IPS-18a (cell line): ENCODE results near the gene LYZL1.
"Not testable (repeated sequence)": the region's sequence is repeated elsewhere in the genome, so short reads cannot be mapped to it uniquely, and the experiment has no call there.

Experiments
- H3K27ac ChIP-seq: one replicate; pipeline ENCODE4 v1.5.1; 2013; ENCODE audit warnings: low read length
- H3K27me3 ChIP-seq: one replicate; pipeline ENCODE4 v1.6.1; 2013; ENCODE audit warnings: mild to moderate bottlenecking, low read length; ENCODE audit not compliant: control insufficient read depth, insufficient read depth
- H3K36me3 ChIP-seq: one replicate; pipeline ENCODE4 v1.6.1; 2013; ENCODE audit warnings: low read depth, low read length; ENCODE audit not compliant: control insufficient read depth
- H3K4me1 ChIP-seq: one replicate; pipeline ENCODE4 v1.6.1; 2013; ENCODE audit warnings: low read depth, low read length; ENCODE audit not compliant: control insufficient read depth
- H3K4me3 ChIP-seq: one replicate; pipeline ENCODE4 v1.5.1; 2013; ENCODE audit warnings: low read length
- H3K9ac ChIP-seq: one replicate; pipeline ENCODE4 v1.6.1; 2013; ENCODE audit warnings: mild to moderate bottlenecking, low read length, moderate library complexity
- H3K9me3 ChIP-seq: one replicate; pipeline ENCODE4 v1.6.1; 2013; ENCODE audit warnings: low read depth, low read length; ENCODE audit not compliant: control insufficient read depth

Gene LYZL1

DNA sequence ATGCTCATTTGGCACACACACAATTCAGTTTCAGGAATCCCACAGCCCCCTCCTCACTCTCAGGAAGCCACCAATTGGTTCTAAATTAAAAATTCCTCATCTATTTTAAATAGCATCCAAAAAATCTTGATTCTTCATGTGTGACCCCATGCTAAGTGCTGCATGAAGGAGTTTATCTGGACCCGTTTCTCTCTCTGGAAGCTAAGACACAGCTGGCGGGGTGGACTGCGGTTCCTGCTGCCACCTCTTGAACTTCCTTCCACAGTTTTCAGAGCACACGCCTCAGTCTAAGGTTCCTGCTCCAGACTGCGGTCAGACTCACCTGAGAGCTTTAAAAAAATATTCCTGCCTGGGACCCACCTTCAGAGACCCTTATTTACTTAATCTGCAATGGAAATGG, 34.5 kb downstream of the LYZL1 start:
- no peaks in the 10 kb centered on the region for H3K27me3 ChIP-seq
- no peaks in the 10 kb centered on the region for H3K36me3 ChIP-seq
- H3K9me3 ChIP-seq, result no peaks in the 10 kb centered on the region
- H3K4me3 ChIP-seq, result no peak overlapping the region
- H3K27ac ChIP-seq, result no peak overlapping the region
- no peak overlapping the region for H3K9ac ChIP-seq
- H3K4me1 ChIP-seq, result no peaks in the 10 kb centered on the region

DNA sequence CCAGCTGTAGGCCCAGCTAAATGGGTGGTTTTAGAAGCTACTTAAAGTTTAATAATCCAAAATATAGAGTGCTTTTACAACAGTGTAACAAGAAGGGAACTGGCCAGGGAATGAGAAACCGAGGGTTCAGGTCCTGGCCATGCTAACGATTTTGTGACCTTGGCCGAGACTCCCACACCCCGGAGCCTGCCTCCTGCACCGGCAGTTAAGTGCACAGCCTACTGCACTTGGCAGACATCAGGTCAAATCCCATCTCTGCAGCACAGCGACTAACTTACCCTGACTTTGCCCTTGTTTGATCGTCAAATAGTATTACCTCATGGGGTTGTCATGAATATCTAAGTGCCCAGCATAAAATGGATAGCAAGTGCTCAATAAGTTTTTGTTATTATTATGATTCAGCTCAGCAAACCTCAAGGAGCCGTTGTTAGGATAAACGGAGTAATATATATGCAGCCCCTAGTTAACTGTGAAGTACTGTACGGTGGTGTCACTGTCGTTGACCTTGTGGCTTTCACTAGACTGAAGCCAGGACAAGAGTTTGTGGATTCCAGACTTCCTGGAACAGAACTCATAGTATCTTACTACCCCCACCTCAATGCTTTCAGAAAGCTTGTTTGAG, 35.5 kb downstream of the LYZL1 start:
- Histone ChIP-seq H3K4me1 (no peaks in the 10 kb centered on the region), H3K36me3 (no peaks in the 10 kb centered on the region), H3K4me3 (no peak overlapping the region), H3K9ac (no peak overlapping the region), H3K27me3 (no peaks in the 10 kb centered on the region), H3K9me3 (no peaks in the 10 kb centered on the region), H3K27ac (no peak overlapping the region)

DNA sequence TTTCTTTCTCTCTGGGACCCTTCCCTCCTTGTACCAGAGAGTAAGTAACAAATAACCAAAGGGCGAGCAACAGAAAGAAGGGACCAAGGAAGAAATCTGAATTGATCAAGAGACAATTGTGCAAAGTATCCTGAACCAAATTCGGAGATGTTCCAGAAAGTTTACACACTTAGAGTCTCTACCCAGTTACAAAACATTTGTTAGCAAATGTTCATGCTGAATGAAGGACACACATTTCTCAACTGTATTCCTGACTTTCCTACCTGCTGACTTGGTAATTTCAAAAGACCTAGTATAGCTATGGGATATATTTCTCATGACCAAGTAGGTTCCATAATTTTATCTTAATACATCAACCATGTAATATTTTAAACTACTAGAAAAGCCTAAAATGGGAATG, 37.4 kb downstream of the LYZL1 start:
- Histone ChIP-seq H3K27me3 (no peaks in the 10 kb centered on the region), H3K4me3 (no peak overlapping the region), H3K36me3 (no peaks in the 10 kb centered on the region), H3K4me1 (no peaks in the 10 kb centered on the region), H3K9me3 (no peaks in the 10 kb centered on the region), H3K9ac (no peak overlapping the region), H3K27ac (no peak overlapping the region)

DNA sequence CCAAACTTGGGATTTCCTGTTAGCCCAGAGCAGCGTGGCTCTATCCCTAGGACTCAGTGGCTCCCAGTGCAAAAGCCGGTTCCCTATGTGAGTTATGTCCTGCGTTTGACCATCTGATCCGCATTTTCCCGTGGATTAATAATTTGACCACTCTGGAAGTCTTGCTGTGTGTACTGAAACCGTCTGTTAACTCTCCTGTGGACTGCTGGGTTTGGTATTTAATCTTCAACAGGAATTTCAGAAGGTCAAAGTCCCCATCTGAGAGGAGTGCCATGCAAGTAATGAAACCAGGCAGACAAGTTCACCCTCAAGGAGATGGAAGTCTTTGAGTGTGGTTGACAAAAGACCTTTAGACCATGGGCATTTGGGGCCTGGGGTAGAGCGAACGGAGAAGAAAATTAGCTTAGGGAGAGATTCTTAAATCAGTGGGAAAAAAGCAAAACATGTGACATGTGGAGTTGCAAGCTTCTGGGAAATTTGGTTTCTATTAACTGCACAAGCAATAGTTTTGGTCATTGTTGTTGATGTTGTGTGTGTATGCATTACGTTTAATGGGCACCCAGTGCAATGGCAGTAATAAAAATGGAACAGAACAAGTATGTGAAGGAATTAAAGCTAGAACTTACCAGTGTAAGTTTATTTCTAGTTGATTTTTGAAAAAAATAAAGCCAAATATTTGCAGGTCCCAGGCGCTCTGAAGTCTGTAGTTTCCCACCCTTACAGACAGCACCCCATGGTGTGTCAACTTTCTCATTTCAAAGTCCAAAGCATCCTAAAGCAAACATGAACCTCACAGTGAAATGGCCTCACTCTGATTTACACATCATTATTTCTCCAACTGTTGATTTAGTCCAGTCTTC, 38.2 kb downstream of the LYZL1 start:
- no peak overlapping the region for H3K27ac ChIP-seq
- H3K36me3 ChIP-seq, result no peaks in the 10 kb centered on the region
- H3K4me3 ChIP-seq, result no peak overlapping the region
- H3K9me3 ChIP-seq, result no peaks in the 10 kb centered on the region
- no peak overlapping the region for H3K9ac ChIP-seq
- no peaks in the 10 kb centered on the region for H3K27me3 ChIP-seq
- H3K4me1 ChIP-seq, result no peaks in the 10 kb centered on the region

DNA sequence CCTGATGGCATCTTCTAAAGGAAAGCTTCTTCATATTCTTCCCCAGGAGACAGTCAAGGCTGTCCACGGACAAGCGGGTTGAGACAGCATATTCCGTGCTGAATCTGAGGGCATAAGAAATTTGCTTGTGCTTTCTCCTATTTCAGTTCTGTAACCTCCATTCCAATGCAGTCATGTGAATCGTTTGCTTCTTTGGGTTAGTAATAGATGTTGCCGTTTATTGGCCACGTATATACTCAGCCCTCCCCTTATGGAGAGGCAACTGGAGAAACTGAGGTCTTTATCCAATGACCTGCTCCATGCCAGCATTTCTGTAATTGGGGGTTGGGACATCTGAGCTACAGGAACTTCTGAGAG, 38.9 kb downstream of the LYZL1 start:
- H3K9ac ChIP-seq, result no peak overlapping the region
- no peaks in the 10 kb centered on the region for H3K9me3 ChIP-seq
- H3K4me3 ChIP-seq, result no peak overlapping the region
- H3K36me3 ChIP-seq, result no peaks in the 10 kb centered on the region
- H3K27ac ChIP-seq, result no peak overlapping the region
- H3K27me3 ChIP-seq, result no peaks in the 10 kb centered on the region
- H3K4me1 ChIP-seq, result no peaks in the 10 kb centered on the region

DNA sequence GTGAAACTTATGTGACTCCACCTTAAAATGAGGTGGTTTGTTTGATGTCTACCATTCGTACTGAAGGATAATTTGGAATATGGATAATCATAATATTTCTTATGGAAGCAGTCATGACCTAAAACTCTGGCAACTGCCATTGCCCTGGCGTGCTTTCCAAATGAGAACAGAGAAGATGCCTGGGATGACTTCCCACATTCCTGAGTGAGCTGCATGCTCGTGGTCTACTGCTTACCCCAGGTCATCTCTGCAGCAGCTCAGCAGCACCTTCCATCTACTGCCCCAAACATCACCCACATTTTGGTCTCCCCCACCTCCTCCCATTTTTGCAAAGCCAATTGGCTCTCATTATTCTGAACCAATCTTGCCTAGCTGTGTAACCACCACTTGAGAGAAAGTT, 40.1 kb downstream of the LYZL1 start:
- no peaks in the 10 kb centered on the region for H3K9me3 ChIP-seq
- H3K27me3 ChIP-seq, result no peaks in the 10 kb centered on the region
- H3K4me3 ChIP-seq, result no peak overlapping the region
- no peaks in the 10 kb centered on the region for H3K4me1 ChIP-seq
- H3K27ac ChIP-seq, result no peak overlapping the region
- H3K36me3 ChIP-seq, result no peaks in the 10 kb centered on the region
- no peak overlapping the region for H3K9ac ChIP-seq

DNA sequence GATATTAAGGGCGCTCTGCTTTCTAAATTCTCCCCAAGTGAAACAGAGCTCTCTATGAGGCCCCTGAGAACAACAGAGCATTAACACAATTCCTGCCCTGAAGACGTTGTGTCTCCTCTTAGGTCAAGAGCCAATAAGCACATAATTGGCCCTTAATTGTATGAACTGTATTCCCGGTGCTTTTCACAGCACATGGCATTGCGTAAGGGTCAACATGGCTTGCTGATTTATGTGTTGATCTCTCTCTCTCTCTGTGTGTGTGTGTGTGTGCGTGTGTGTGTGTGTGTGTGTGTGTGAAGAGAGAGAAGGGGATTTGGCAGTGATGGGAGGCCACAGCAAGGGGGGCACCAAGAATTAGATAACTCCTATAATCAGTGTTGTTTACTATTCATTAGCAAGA, 40.5 kb downstream of the LYZL1 start:
- no peak overlapping the region for H3K9ac ChIP-seq
- H3K27me3 ChIP-seq, result no peaks in the 10 kb centered on the region

DNA sequence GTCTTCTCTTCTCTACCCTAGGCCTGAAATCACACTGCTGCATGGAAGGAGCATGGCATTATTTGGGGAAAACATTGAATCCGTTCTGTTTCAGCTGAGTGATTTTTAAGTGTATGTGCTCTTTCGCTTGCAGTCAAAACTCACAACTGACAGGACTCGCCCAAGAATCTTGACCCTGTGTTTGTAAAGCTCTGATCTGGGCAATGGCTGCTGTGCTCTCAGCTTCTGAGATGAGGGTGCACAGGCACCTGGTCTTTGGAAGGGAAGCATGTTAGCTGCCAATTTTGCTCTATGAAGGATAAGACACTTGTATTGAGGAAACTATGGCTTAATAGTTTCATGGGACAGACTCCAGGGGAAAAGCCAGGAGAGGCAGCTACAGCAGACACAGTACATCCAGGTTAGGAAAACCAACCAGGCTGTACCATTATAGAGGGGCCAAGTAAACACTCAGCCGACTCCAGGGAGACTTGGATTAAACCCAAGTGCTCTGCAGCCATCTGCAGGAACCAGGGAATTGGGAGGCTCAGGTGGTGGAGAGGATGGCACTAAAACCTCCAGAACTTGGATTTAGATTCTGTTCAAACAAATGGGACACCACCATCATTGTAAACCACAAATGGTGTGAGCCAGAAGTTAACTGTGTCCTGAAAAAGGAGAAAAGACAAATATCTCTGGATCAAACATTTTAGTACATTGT, 43.3 kb downstream of the LYZL1 start:
- no peaks in the 10 kb centered on the region for H3K36me3 ChIP-seq
- no peaks in the 10 kb centered on the region for H3K27me3 ChIP-seq
- H3K9ac ChIP-seq, result no peak overlapping the region
- no peaks in the 10 kb centered on the region for H3K9me3 ChIP-seq
- no peak overlapping the region for H3K4me3 ChIP-seq
- H3K4me1 ChIP-seq, result no peaks in the 10 kb centered on the region
- H3K27ac ChIP-seq, result no peak overlapping the region

More for the DNA sequence above, 40.5 kb downstream of the LYZL1 start:
- H3K4me3 ChIP-seq, result no peak overlapping the region
- H3K36me3 ChIP-seq, result no peaks in the 10 kb centered on the region
- H3K27ac ChIP-seq, result no peak overlapping the region
- no peaks in the 10 kb centered on the region for H3K9me3 ChIP-seq
- no peaks in the 10 kb centered on the region for H3K4me1 ChIP-seq

DNA sequence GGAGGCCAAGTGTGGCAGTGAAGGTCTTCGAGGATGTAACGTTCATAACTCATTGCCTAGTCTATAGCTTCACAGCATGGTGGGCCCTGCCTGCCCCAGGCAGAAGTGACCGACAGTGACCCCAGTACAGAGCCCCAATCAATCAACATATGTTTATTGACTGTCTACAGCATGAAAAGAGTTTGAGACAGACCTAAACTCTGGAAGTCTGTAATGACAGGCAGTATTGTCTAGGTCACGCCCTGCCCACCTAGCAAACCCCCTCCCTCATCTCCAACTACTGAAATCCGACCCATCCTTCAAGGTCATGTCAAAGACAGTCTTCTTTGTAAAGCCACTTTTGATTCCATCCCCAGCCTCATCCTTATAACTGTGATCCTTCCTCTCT, 43.9 kb downstream of the LYZL1 start:
- Histone ChIP-seq H3K9me3 (no peaks in the 10 kb centered on the region), H3K4me1 (no peaks in the 10 kb centered on the region)

DNA sequence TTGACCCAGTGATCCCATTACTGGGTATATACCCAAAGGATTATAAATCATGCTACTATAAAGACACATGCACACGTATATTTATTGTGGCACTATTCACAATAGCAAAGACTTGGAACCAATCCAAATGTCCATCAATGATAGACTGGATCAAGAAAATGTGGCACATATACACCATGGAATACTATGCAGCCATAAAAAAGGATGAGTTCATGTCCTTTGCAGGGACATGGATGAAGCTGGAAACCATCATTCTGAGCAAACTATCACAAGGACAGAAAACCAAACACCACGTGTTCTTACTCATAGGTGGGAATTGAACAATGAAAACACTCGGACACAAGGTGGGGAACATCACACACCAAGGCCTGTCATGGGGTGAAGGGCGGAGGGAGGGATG, 48.7 kb downstream of the LYZL1 start:
- H3K4me3 ChIP-seq, H3K9ac ChIP-seq, H3K27me3 ChIP-seq, H3K4me1 ChIP-seq, H3K36me3 ChIP-seq, H3K9me3 ChIP-seq, H3K27ac ChIP-seq: not testable (repeated sequence)

More for the DNA sequence above, 43.9 kb downstream of the LYZL1 start:
- Histone ChIP-seq H3K9ac (no peak overlapping the region), H3K4me3 (no peak overlapping the region), H3K27me3 (no peaks in the 10 kb centered on the region), H3K27ac (no peak overlapping the region), H3K36me3 (no peaks in the 10 kb centered on the region)

DNA sequence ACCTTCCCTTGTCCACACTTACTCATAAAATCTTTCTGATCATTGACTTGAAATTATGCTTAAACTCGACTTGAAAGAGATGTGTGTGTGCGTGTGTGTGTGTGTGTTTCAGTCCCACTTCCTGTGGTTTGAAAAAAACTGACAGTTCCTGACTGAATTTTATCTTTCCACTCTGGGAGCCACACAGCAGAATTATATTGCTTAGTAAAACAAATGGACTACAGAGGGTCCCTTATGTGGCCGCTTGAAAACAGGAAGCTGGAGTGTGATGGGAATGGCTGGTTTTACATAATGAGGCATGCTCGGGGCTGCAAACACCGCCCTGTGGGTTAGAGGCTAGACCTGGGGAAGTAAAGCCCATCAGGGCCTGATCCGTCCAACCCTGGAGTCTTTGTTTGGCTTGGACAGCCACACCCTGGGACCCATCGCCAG, 54.8 kb downstream of the LYZL1 start:
- H3K36me3 ChIP-seq, result no peaks in the 10 kb centered on the region
- H3K27ac ChIP-seq, result no peak overlapping the region
- no peak overlapping the region for H3K9ac ChIP-seq
- H3K4me1 ChIP-seq, result peaks cover 15% of the 10 kb centered on the region
- no peaks in the 10 kb centered on the region for H3K9me3 ChIP-seq
- H3K27me3 ChIP-seq, result no peaks in the 10 kb centered on the region
- H3K4me3 ChIP-seq, result no peak overlapping the region
